HepG2 (cell line): Measurements from ENCODE around the gene MYOM1. TPM values are rescaled to one million over a fixed set of nuclear protein-coding genes. Genes with fewer than 3 reads are reported as not detected.

Experiments
- ARID4A ChIP-seq: sonication (generic); formaldehyde crosslinking; IDR thresholded peaks from 2 replicates; pipeline ENCODE4 v1.5.0; 2020; ENCODE audit warnings: mild to moderate bottlenecking, missing genetic modification reagents, borderline replicate concordance
- ATF4 ChIP-seq, 2 experiments: fragments of 450-650 bp in 1 of 2; sonication (generic) in 1 of 2; formaldehyde crosslinking; IDR thresholded peaks; 2 replicates each; pipeline versions ENCODE4 v1.5.0 to v1.8.0; 2020 to 2022; ENCODE audit warnings: mild to moderate bottlenecking in 1 of 2, missing genetic modification reagents in 1 of 2
- BHLHE40 ChIP-seq: IDR thresholded peaks from 2 replicates; pipeline ENCODE4 v1.6.1; 2011; ENCODE audit warnings: low read length, improper control_type of control experiment
- FOXK1 ChIP-seq: sonication (generic); formaldehyde crosslinking; IDR thresholded peaks from 2 replicates; pipeline ENCODE4 v1.4.0; 2020; ENCODE audit warnings: low read depth, missing genetic modification reagents, borderline replicate concordance
- HOXA5 ChIP-seq: sonication (generic); formaldehyde crosslinking; IDR thresholded peaks from 2 replicates; pipeline ENCODE4 v1.4.0; 2020; ENCODE audit warnings: missing genetic modification reagents
- IRF2 ChIP-seq: IDR thresholded peaks from 2 replicates; pipeline ENCODE4 v1.6.1; 2018; ENCODE audit warnings: missing genetic modification reagents, missing compliant biosample characterization
- KDM5B ChIP-seq: sonication (generic); formaldehyde crosslinking; IDR thresholded peaks from 2 replicates; pipeline ENCODE4 v1.4.0; 2020; ENCODE audit warnings: missing genetic modification reagents, mild to moderate bottlenecking, borderline replicate concordance
- MIER3 ChIP-seq: IDR thresholded peaks from 2 replicates; pipeline ENCODE4 v1.6.1; 2016; ENCODE audit warnings: missing compliant biosample characterization, borderline replicate concordance
- MLLT10 ChIP-seq: sonication (generic); formaldehyde crosslinking; IDR thresholded peaks from 2 replicates; pipeline ENCODE4 v1.4.0; 2020; ENCODE audit warnings: missing genetic modification reagents
- NFIC ChIP-seq: IDR thresholded peaks from 2 replicates; pipeline ENCODE4 v1.6.1; 2012; ENCODE audit warnings: mild to moderate bottlenecking, low read length, inconsistent platforms
- NFYB ChIP-seq: sonication (generic); formaldehyde crosslinking; IDR thresholded peaks from 2 replicates; pipeline ENCODE4 v1.4.0; 2020; ENCODE audit warnings: missing genetic modification reagents
- NKX3-1 ChIP-seq: sonication (generic); formaldehyde crosslinking; IDR thresholded peaks from 2 replicates; pipeline ENCODE4 v1.5.0; 2020; ENCODE audit warnings: missing genetic modification reagents
- NR2F1 ChIP-seq, 2 experiments: fragments of 450-650 bp in 1 of 2; formaldehyde crosslinking in 1 of 2; IDR thresholded peaks; 2 replicates each; pipeline versions ENCODE4 v1.5.0 to v1.6.1; 2016 to 2020; ENCODE audit warnings: mild to moderate bottlenecking in 1 of 2, missing compliant biosample characterization in 1 of 2, missing genetic modification reagents in 1 of 2, moderate library complexity in 1 of 2
- NR3C1 ChIP-seq: sonication (generic); formaldehyde crosslinking; IDR thresholded peaks from 2 replicates; pipeline ENCODE4 v1.4.0; 2020; ENCODE audit warnings: missing genetic modification reagents
- PRMT3 ChIP-seq: sonication (generic); formaldehyde crosslinking; IDR thresholded peaks from 2 replicates; pipeline ENCODE4 v1.8.1; 2022; ENCODE audit warnings: low read depth, mild to moderate bottlenecking, moderate library complexity, missing genetic modification reagents, borderline replicate concordance
- REPIN1 ChIP-seq: sonication (generic); formaldehyde crosslinking; IDR thresholded peaks from 2 replicates; pipeline ENCODE4 v1.8.0; 2022; ENCODE audit warnings: missing genetic modification reagents, low read depth, mild to moderate bottlenecking, borderline replicate concordance
- SKI ChIP-seq: fragments of 450-650 bp; IDR thresholded peaks from one replicate; pipeline ENCODE4 v1.6.1; 2018; ENCODE audit warnings: mild to moderate bottlenecking; ENCODE audit not compliant: partially characterized antibody
- ZBTB1 ChIP-seq: sonication (generic); formaldehyde crosslinking; IDR thresholded peaks from 2 replicates; pipeline ENCODE4 v1.4.0; 2020; ENCODE audit warnings: missing genetic modification reagents, borderline replicate concordance
- ZNF34 ChIP-seq: sonication (generic); formaldehyde crosslinking; IDR thresholded peaks from 2 replicates; pipeline ENCODE4 v1.4.0; 2020; ENCODE audit warnings: mild to moderate bottlenecking, missing genetic modification reagents, borderline replicate concordance
- ZNF503 ChIP-seq: sonication (generic); formaldehyde crosslinking; IDR thresholded peaks from 2 replicates; pipeline ENCODE4 v1.4.0; 2020; ENCODE audit warnings: missing genetic modification reagents
- ZNF552 ChIP-seq: sonication (generic); formaldehyde crosslinking; IDR thresholded peaks from 2 replicates; pipeline ENCODE4 v1.9.0; 2022; ENCODE audit warnings: missing genetic modification reagents, mild to moderate bottlenecking, borderline replicate concordance
- ZNF572 ChIP-seq: sonication (generic); formaldehyde crosslinking; IDR thresholded peaks from 2 replicates; pipeline ENCODE4 v1.5.1; 2020; ENCODE audit warnings: mild to moderate bottlenecking, missing genetic modification reagents
- ZNF580 ChIP-seq: IDR thresholded peaks from 2 replicates; pipeline ENCODE4 v1.6.1; 2016; ENCODE audit warnings: low read depth, borderline replicate concordance
- polyA plus RNA-seq, 8 experiments: library from polyadenylated mRNA; depleted of rRNA in 3 of 8; stranded (reverse) in 7 of 8; unstranded in 1 of 8; fragments of >200 nt; fragmentation: Illumina TruSeq in 4 of 8; extraction: Trizol in 4 of 8; gene quantifications; 2 replicates each; pipeline versions ENCODE4 v1.2.1 to v1.2.3, GENCODE V29; 2011 to 2016; ENCODE audit warnings: low read depth in 4 of 8, missing spikeins in 1 of 8, mixed read lengths in 1 of 8; ENCODE audit not compliant: insufficient read depth in 1 of 8
- total RNA-seq, 5 experiments: library from RNA; depleted of rRNA; stranded (reverse); fragments of >200 nt; fragmentation: Illumina TruSeq; extraction: Trizol; gene quantifications; 2 replicates each; pipeline ENCODE4 v1.2.3, GENCODE V29; 2016; ENCODE audit warnings: low read depth in 1 of 5

Gene MYOM1
- total and polyA plus RNA-seq, 2 of the 13 experiments (the other 11 are each of a cell fraction or from before 2014, with no cell fraction given) = 0.46 to 0.98 TPM

- no peak for TF ChIP-seq MLLT10
- TF ChIP-seq ZNF552 (CRISPR knock-in tag) = no peak
- no peak for TF ChIP-seq NFYB (CRISPR knock-in tag)
- TF ChIP-seq NKX3-1 = 0 out of 2 replicates have a peak, but pooled peaks have one; percentile 66
- peak; percentile 59; the same call in 1 of the 2 replicates for TF ChIP-seq MIER3 (CRISPR knock-in tag)
- TF ChIP-seq FOXK1 (CRISPR knock-in tag) = peak; percentile 71
- no peak for TF ChIP-seq BHLHE40
- peak; percentile 62 to 71; a peak in 3 of 4 replicates for TF ChIP-seq NR2F1 (CRISPR knock-in tag; IDR thresholded peaks at IDR 0.05)
- no peak for TF ChIP-seq HOXA5 (CRISPR knock-in tag)
- no peak for TF ChIP-seq ZBTB1
- TF ChIP-seq NR3C1 = no peak
- TF ChIP-seq IRF2 (CRISPR knock-in tag) = 0 out of 2 replicates have a peak, but pooled peaks have one; percentile 46
- TF ChIP-seq SKI = peak; percentile 85
- 0 out of 2 replicates have a peak, but pooled peaks have one; percentile 27 for TF ChIP-seq ZNF580 (CRISPR knock-in tag)
- TF ChIP-seq KDM5B (CRISPR knock-in tag) = no peak
- peak; percentile 36; the same call in 1 of the 2 replicates for TF ChIP-seq ARID4A (CRISPR knock-in tag)
- no peak for TF ChIP-seq ZNF34 (CRISPR knock-in tag)
- no peak for TF ChIP-seq ZNF572 (CRISPR knock-in tag)
- no peak for TF ChIP-seq REPIN1 (CRISPR knock-in tag)
- no peak for TF ChIP-seq NFIC
- peak; percentile 72; the same call in 1 of the 2 replicates for TF ChIP-seq ZNF503
- no peak for TF ChIP-seq PRMT3
- no peak; a peak in 1 of 4 replicates for TF ChIP-seq ATF4 (CRISPR knock-in tag; IDR thresholded peaks at IDR 0.05)
These were observed 1.7 kb downstream of the MYOM1 start (continued) for GRCh38 chr18:3217948-3218647.
